ENCODE data around the gene DCLK3.

DCLK3 gene

GRCh38 chr3:36751326-36751725 lies 13.0 kb downstream of the DCLK3 start:
- no peak for TF ChIP-seq CTCF (IDR thresholded peaks at IDR 0.05)
- no peaks in the 10 kb centered on the region for H3K9me3 ChIP-seq
- H3K4me1 ChIP-seq = no peaks in the 10 kb centered on the region
- H3K4me3 ChIP-seq = no peak overlapping the region
- no peak for DNase-seq
- no peak overlapping the region for H3K27ac ChIP-seq
- intact Hi-C loops (cut with DNase I; ENCODE audit: low total_unique reads) = no loop called here
- no peaks in the 10 kb centered on the region for H3K36me3 ChIP-seq
- H3K27me3 ChIP-seq = peaks cover 0 to 15% of the 10 kb centered on the region in 2 donors

GRCh38 chr3:36750737-36751136 lies 13.6 kb downstream of the DCLK3 start:
- H3K27ac ChIP-seq = no peak overlapping the region
- no peaks in the 10 kb centered on the region for H3K4me1 ChIP-seq
- H3K27me3 ChIP-seq = peaks cover 0 to 11% of the 10 kb centered on the region in 2 donors
- no peak overlapping the region for H3K4me3 ChIP-seq
- DNase-seq = no peak
- TF ChIP-seq CTCF (IDR thresholded peaks at IDR 0.05) = no peak
- no peaks in the 10 kb centered on the region for H3K36me3 ChIP-seq
- intact Hi-C loops (cut with DNase I; ENCODE audit: low total_unique reads) = no loop called here
- no peaks in the 10 kb centered on the region for H3K9me3 ChIP-seq

GRCh38 chr3:36744763-36745162 lies 19.6 kb downstream of the DCLK3 start:
- no peaks in the 10 kb centered on the region for H3K9me3 ChIP-seq
- intact Hi-C loops (cut with DNase I; ENCODE audit: low total_unique reads) = no loop called here
- no peak for DNase-seq
- H3K4me1 ChIP-seq = no peaks in the 10 kb centered on the region
- no peak overlapping the region for H3K4me3 ChIP-seq
- H3K27me3 ChIP-seq = no peaks in the 10 kb centered on the region
- no peak overlapping the region for H3K27ac ChIP-seq
- no peak for TF ChIP-seq CTCF (IDR thresholded peaks at IDR 0.05)
- no peaks in the 10 kb centered on the region for H3K36me3 ChIP-seq

GRCh38 chr3:36743826-36744225 lies 20.5 kb downstream of the DCLK3 start:
- no peaks in the 10 kb centered on the region for H3K36me3 ChIP-seq
- no peak overlapping the region for H3K27ac ChIP-seq
- H3K9me3 ChIP-seq = no peaks in the 10 kb centered on the region
- DNase-seq = no peak
- no peaks in the 10 kb centered on the region for H3K4me1 ChIP-seq
- intact Hi-C loops (cut with DNase I; ENCODE audit: low total_unique reads) = no loop called here
- no peak overlapping the region for H3K4me3 ChIP-seq
- peaks cover 0 to under 1% of the 10 kb centered on the region in 2 donors for H3K27me3 ChIP-seq
- TF ChIP-seq CTCF (IDR thresholded peaks at IDR 0.05) = no peak

GRCh38 chr3:36741285-36741684 lies 23.1 kb downstream of the DCLK3 start:
- Histone ChIP-seq H3K4me3 (no peak overlapping the region), H3K4me1 (no peaks in the 10 kb centered on the region), H3K9me3 (no peaks in the 10 kb centered on the region), H3K27me3 (peaks cover 0 to 2% of the 10 kb centered on the region in 2 donors), H3K27ac (no peak overlapping the region), H3K36me3 (no peaks in the 10 kb centered on the region)
- intact Hi-C loops (cut with DNase I; ENCODE audit: low total_unique reads) = no loop called here
- no peak for DNase-seq
- no peak for TF ChIP-seq CTCF (IDR thresholded peaks at IDR 0.05)

- Histone ChIP-seq H3K4me3 (no peak overlapping the region), H3K27me3 (peaks cover 0 to 2% of the 10 kb centered on the region in 2 donors), H3K27ac (no peak overlapping the region), H3K4me1 (no peaks in the 10 kb centered on the region), H3K36me3 (no peaks in the 10 kb centered on the region), H3K9me3 (no peaks in the 10 kb centered on the region)
- TF ChIP-seq CTCF (IDR thresholded peaks at IDR 0.05) = no peak
- no peak for DNase-seq
- intact Hi-C loops (cut with DNase I; ENCODE audit: low total_unique reads) = no loop called here
Measured at GRCh38 chr3:36740787-36741186, 23.6 kb downstream of the DCLK3 start.
